Suprapubic skin (tissue), 4 donors: ENCODE results near the gene KLHL17. TPM values are rescaled to one million over a fixed set of nuclear protein-coding genes. Genes with fewer than 3 reads are reported as not detected.

ENCODE experiments used
- DNase-seq, 2 donors: peaks; one replicate each; pipeline ENCODE4 v3.0.0-alpha.2; 2019; ENCODE audit warnings: low spot score in 2 of 2
- H3K27ac ChIP-seq: fragments of 200-600 bp; sonication (generic); one replicate; pipeline ENCODE4 v1.5.1; 2019
- H3K27me3 ChIP-seq: fragments of 200-600 bp; sonication (generic); one replicate; pipeline ENCODE4 v1.5.1; 2019
- H3K36me3 ChIP-seq: fragments of 200-600 bp; sonication (generic); one replicate; pipeline ENCODE4 v1.5.1; 2019
- H3K4me1 ChIP-seq: fragments of 200-600 bp; sonication (generic); one replicate; pipeline ENCODE4 v1.5.1; 2019
- H3K4me3 ChIP-seq: fragments of 200-600 bp; sonication (generic); one replicate; pipeline ENCODE4 v1.5.1; 2019; ENCODE audit warnings: mild to moderate bottlenecking
- H3K9me3 ChIP-seq: fragments of 200-600 bp; sonication (generic); one replicate; pipeline ENCODE4 v1.5.1; 2019
- CTCF ChIP-seq, 2 donors: fragments of 200-600 bp in 1 of 2; fragments of 450-650 bp in 1 of 2; sonication (generic) in 1 of 2; IDR thresholded peaks; one replicate each; pipeline ENCODE4 v1.5.1; 2016 to 2019; ENCODE audit warnings: antibody characterized with exemption in 2 of 2, mild to moderate bottlenecking in 1 of 2, moderate library complexity in 1 of 2
- EP300 ChIP-seq: sonication (generic); formaldehyde crosslinking; IDR thresholded peaks from one replicate; pipeline ENCODE4 v1.6.1; 2017; ENCODE audit warnings: antibody characterized with exemption
- POLR2A ChIP-seq, 2 donors: fragments of 450-650 bp; IDR thresholded peaks; one replicate each; pipeline ENCODE4 v1.6.1; 2017; ENCODE audit warnings: antibody characterized with exemption in 2 of 2, mild to moderate bottlenecking in 2 of 2, moderate library complexity in 2 of 2
- POLR2AphosphoS5 ChIP-seq, 3 donors: sonication (generic); formaldehyde crosslinking; IDR thresholded peaks; one replicate each; pipeline ENCODE4 v1.6.1; 2017; ENCODE audit warnings: antibody characterized with exemption in 3 of 3
- WGBS: methylation state at CpG from one replicate; pipeline ENCODE4 v1.1.5; 2018; 5-methylcytosine and 5-hydroxymethylcytosine counted together
- total RNA-seq, 4 donors: library from RNA; depleted of rRNA; stranded (reverse); fragments of >200 nt; gene quantifications; one replicate each; pipeline ENCODE4 v1.1.0, GENCODE V29; 2016

Gene KLHL17
- total RNA-seq, 4 donors from 2014 or later: 9.7 to 38.3 (median 17.0) TPM

GRCh38 chr1:969260-969855 lies 9.0 kb downstream of the KLHL17 start:
- no peak for DNase-seq
- WGBS: 83% methylated on average over 15 of the region's 15 CpGs
- H3K9me3 ChIP-seq: no peaks in the 10 kb centered on the region
- H3K36me3 ChIP-seq: no peaks in the 10 kb centered on the region
- TF ChIP-seq EP300: no peak
- no peak for TF ChIP-seq CTCF (IDR thresholded peaks at IDR 0.05)
- no peak for TF ChIP-seq POLR2AphosphoS5 (IDR thresholded peaks at IDR 0.05)
- TF ChIP-seq POLR2A (IDR thresholded peaks at IDR 0.05): no peak
- no peak overlapping the region for H3K27ac ChIP-seq
- H3K4me3 ChIP-seq: no peak overlapping the region
- H3K27me3 ChIP-seq: peaks cover 50% of the 10 kb centered on the region
- peaks cover 40% of the 10 kb centered on the region for H3K4me1 ChIP-seq

GRCh38 chr1:970242-970972 lies 10.0 kb downstream of the KLHL17 start:
- peaks cover 43% of the 10 kb centered on the region for H3K4me1 ChIP-seq
- no peaks in the 10 kb centered on the region for H3K9me3 ChIP-seq
- peaks cover 61% of the 10 kb centered on the region for H3K27me3 ChIP-seq
- no peak for DNase-seq
- H3K4me3 ChIP-seq: no peak overlapping the region
- WGBS: 33% methylated on average over 12 of the region's 33 CpGs
- no peaks in the 10 kb centered on the region for H3K36me3 ChIP-seq
- no peak overlapping the region for H3K27ac ChIP-seq
- TF ChIP-seq CTCF (IDR thresholded peaks at IDR 0.05): no peak
- TF ChIP-seq POLR2A (IDR thresholded peaks at IDR 0.05): no peak
- no peak for TF ChIP-seq EP300
- TF ChIP-seq POLR2AphosphoS5 (IDR thresholded peaks at IDR 0.05): no peak

GRCh38 chr1:970973-971730 lies 10.8 kb downstream of the KLHL17 start:
- no peak for TF ChIP-seq POLR2A (IDR thresholded peaks at IDR 0.05)
- no peak for TF ChIP-seq EP300
- no peak for TF ChIP-seq CTCF (IDR thresholded peaks at IDR 0.05)
- TF ChIP-seq POLR2AphosphoS5 (IDR thresholded peaks at IDR 0.05): no peak
- H3K4me1 ChIP-seq: peaks cover 43% of the 10 kb centered on the region
- peaks cover 68% of the 10 kb centered on the region for H3K27me3 ChIP-seq
- no peak overlapping the region for H3K27ac ChIP-seq
- no peak for DNase-seq
- WGBS: no CpG with 5 or more reads among the region's 42 CpGs
- no peaks in the 10 kb centered on the region for H3K9me3 ChIP-seq
- H3K36me3 ChIP-seq: no peaks in the 10 kb centered on the region
- no peak overlapping the region for H3K4me3 ChIP-seq

- Histone ChIP-seq H3K4me3 (no peak overlapping the region), H3K4me1 (peaks cover 39% of the 10 kb centered on the region), H3K9me3 (no peaks in the 10 kb centered on the region), H3K27ac (no peak overlapping the region), H3K27me3 (peaks cover 71% of the 10 kb centered on the region), H3K36me3 (no peaks in the 10 kb centered on the region)
- no peak for DNase-seq
- 87% methylated on average over 29 of the region's 34 CpGs for WGBS
- no peak for TF ChIP-seq POLR2AphosphoS5 (IDR thresholded peaks at IDR 0.05)
- no peak for TF ChIP-seq CTCF (IDR thresholded peaks at IDR 0.05)
- TF ChIP-seq POLR2A (IDR thresholded peaks at IDR 0.05): no peak
- no peak for TF ChIP-seq EP300
These were observed 11.5 kb downstream of the KLHL17 start for GRCh38 chr1:971751-972506.
